ENCODE measurements around the gene NPC1L1.

Gene NPC1L1

GRCh38 chr7:44486001-44486400, 55.1 kb downstream of the NPC1L1 start:
- TF ChIP-seq, protein P1, sequence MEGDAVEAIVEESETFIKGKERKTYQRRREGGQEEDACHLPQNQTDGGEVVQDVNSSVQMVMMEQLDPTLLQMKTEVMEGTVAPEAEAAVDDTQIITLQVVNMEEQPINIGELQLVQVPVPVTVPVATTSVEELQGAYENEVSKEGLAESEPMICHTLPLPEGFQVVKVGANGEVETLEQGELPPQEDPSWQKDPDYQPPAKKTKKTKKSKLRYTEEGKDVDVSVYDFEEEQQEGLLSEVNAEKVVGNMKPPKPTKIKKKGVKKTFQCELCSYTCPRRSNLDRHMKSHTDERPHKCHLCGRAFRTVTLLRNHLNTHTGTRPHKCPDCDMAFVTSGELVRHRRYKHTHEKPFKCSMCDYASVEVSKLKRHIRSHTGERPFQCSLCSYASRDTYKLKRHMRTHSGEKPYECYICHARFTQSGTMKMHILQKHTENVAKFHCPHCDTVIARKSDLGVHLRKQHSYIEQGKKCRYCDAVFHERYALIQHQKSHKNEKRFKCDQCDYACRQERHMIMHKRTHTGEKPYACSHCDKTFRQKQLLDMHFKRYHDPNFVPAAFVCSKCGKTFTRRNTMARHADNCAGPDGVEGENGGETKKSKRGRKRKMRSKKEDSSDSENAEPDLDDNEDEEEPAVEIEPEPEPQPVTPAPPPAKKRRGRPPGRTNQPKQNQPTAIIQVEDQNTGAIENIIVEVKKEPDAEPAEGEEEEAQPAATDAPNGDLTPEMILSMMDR (IDR thresholded peaks at IDR 0.05; ENCODE audit: low read depth, low read length), result no peak
- no peak overlapping the region for H3K4me3 ChIP-seq (ENCODE audit: low read depth, low read length)

- no peak overlapping the region for H3K4me3 ChIP-seq (ENCODE audit: low read depth, low read length)
- TF ChIP-seq, protein P1 (IDR thresholded peaks at IDR 0.05; ENCODE audit: low read depth, low read length), result no peak
These were observed 56.4 kb downstream of the NPC1L1 start for GRCh38 chr7:44484482-44485313.

DNA sequence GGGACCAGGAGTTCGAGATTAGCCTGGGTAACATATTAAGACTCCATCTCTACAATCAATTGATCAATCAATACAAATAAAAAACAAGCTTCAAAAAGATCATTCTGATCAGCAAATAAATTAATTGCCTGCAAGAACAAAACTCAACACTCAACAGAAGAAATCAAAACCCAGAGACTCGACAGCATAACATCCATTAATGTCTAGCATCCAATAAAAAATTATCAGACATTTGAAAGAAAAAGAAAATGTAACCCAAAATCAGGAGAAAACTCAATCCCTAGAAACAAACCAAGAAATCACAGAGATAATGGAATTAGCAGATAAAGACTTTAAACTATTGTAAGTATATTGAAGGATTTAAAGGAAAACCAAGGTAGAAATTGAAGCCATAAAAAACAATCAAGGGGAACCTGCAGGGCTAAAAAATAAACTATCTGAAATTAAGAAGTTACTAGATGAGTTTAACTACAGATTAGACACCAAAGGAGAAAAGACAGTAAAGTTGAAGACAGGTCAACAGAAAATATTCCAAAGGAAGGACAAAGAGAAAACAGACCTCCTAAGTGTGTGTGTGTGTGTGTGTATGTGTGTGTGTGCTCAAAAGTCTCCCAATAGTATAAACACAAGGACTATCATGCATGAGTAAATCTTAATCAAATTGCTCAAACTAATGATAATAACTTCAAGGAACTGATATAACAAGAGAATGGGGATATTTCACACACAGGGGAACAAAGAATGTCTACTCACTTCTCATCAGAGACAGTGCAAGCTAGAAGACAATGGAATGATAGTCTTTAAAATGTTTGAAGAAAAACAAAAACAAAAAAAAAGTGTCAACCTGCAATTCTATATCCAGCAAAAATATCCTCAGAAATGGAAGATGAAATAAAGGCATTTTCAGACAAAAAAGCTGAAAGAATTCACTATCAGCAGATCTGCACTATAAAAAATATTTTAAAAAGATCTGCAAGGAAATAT, 58.3 kb downstream of the NPC1L1 start:
- TF ChIP-seq, protein P1 (IDR thresholded peaks at IDR 0.05; ENCODE audit: low read depth, low read length), result no peak
- H3K4me3 ChIP-seq (ENCODE audit: low read depth, low read length), result no peak overlapping the region

DNA sequence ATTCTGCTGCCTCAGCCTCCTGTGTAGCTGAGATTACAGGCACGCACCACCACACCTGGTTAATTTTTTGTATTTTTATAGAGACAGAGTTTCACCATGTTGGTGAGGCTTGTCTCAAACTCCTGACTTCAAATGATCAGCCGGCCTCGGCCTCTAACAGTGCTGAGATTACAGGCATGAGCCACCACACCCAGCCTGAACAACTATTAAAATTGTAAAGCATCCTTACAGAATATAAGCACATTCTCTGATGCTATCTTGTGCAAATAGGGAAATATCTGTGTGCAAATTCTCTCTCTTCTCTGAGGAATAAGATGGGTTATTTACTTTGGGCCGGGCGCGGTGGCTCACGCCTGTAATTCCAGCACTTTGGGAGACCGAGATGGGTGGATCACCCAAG, 63.2 kb downstream of the NPC1L1 start:
- no peak overlapping the region for H3K4me3 ChIP-seq (ENCODE audit: low read depth, low read length)
- TF ChIP-seq, protein P1 (IDR thresholded peaks at IDR 0.05; ENCODE audit: low read depth, low read length), result no peak

GRCh38 chr7:44477063-44477830, 63.9 kb downstream of the NPC1L1 start:
- H3K4me3 ChIP-seq (ENCODE audit: low read depth, low read length), result no peak overlapping the region
- TF ChIP-seq, protein P1 (IDR thresholded peaks at IDR 0.05; ENCODE audit: low read depth, low read length), result peak; percentile 99

- H3K4me3 ChIP-seq (ENCODE audit: low read depth, low read length), result no peak overlapping the region
- TF ChIP-seq, protein P1 (IDR thresholded peaks at IDR 0.05; ENCODE audit: low read depth, low read length), result no peak
These were observed 64.8 kb downstream of the NPC1L1 start for GRCh38 chr7:44476313-44476712.

Measured in WI38 (cell line).